GM19023 (cell line): ENCODE results near the gene BRD1.
"Not testable (repeated sequence)": the region's sequence is repeated elsewhere in the genome, so short reads cannot be mapped to it uniquely, and the experiment has no call there.

Experiments
- ATAC-seq: cut with Tn5 transposase; IDR thresholded peaks from one replicate; pipeline ENCODE4 v1.9.1; 2021; ENCODE audit warnings: mild to moderate bottlenecking, moderate library complexity; ENCODE audit not compliant: unreplicated experiment

Gene BRD1

GRCh38 chr22:49827271-49827852, 311 bp downstream of the BRD1 start:
- no peak for ATAC-seq

- no peak for ATAC-seq
Measured at GRCh38 chr22:49826603-49827270, 936 bp downstream of the BRD1 start.

GRCh38 chr22:49825944-49826602, 1.6 kb downstream of the BRD1 start:
- ATAC-seq, result no peak

GRCh38 chr22:49825436-49825835, 2.2 kb downstream of the BRD1 start:
- ATAC-seq, result no peak

GRCh38 chr22:49824936-49825335, 2.7 kb downstream of the BRD1 start:
- no peak for ATAC-seq

- no peak for ATAC-seq
Measured at GRCh38 chr22:49824185-49824925, 3.3 kb downstream of the BRD1 start.

- no peak for ATAC-seq
Measured at GRCh38 chr22:49823289-49824045, 4.2 kb downstream of the BRD1 start.

- not testable (repeated sequence) for ATAC-seq
Measured at GRCh38 chr22:49821741-49822140, 5.9 kb downstream of the BRD1 start.

GRCh38 chr22:49820984-49821383, 6.7 kb downstream of the BRD1 start:
- no peak for ATAC-seq

- no peak for ATAC-seq
Measured at GRCh38 chr22:49817359-49817758, 10.3 kb downstream of the BRD1 start.

- no peak for ATAC-seq
Measured at GRCh38 chr22:49815641-49816091, 12.0 kb downstream of the BRD1 start.

- no peak for ATAC-seq
Measured at GRCh38 chr22:49814856-49815255, 12.8 kb downstream of the BRD1 start.

- no peak for ATAC-seq
Measured at GRCh38 chr22:49814164-49814686, 13.4 kb downstream of the BRD1 start.

- ATAC-seq, result no peak
Measured at GRCh38 chr22:49812838-49813237, 14.8 kb downstream of the BRD1 start.

GRCh38 chr22:49811020-49811791, 16.5 kb downstream of the BRD1 start:
- no peak for ATAC-seq

- no peak for ATAC-seq
Measured at GRCh38 chr22:49810363-49811019, 17.2 kb downstream of the BRD1 start.

- no peak for ATAC-seq
Measured at GRCh38 chr22:49807780-49808708, 19.6 kb downstream of the BRD1 start.

- ATAC-seq, result no peak
Measured at GRCh38 chr22:49807129-49807528, 20.5 kb downstream of the BRD1 start.
